ENCODE data around the gene RIPOR2. TPM values are rescaled to one million over a fixed set of nuclear protein-coding genes. Genes with fewer than 3 reads are reported as not detected.

The RIPOR2 gene
- total and polyA plus RNA-seq, 10 of the 15 experiments (the other 5 are each of a cell fraction or from before 2014, with no cell fraction given): 22.2 to 48.2 (median 34.7) TPM

GRCh38 chr6:24833711-24834386, 101.9 kb downstream of the RIPOR2 start:
- Histone ChIP-seq H3K9me3 (replicated peaks; ENCODE audit: control insufficient read depth, insufficient read depth, low read length) (no peaks in the 10 kb centered on the region), H3K27ac (ENCODE audit: control insufficient read depth, insufficient read depth) (no peak overlapping the region), H3K79me2 (ENCODE audit: control insufficient read depth, insufficient read depth, low read length) (no peaks in the 10 kb centered on the region), H2AFZ (ENCODE audit: control insufficient read depth, low read depth, low read length) (no peak overlapping the region), H3K4me1 (ENCODE audit: control insufficient read depth, insufficient read depth, low read length) (no peaks in the 10 kb centered on the region), H4K20me1 (ENCODE audit: control insufficient read depth, insufficient read depth) (no peaks in the 10 kb centered on the region), H3K9ac (ENCODE audit: control insufficient read depth, insufficient read depth, low read length) (no peak overlapping the region), H3K27me3 (replicated peaks in 1 of 2; ENCODE audit: control insufficient read depth in 2 of 2, insufficient read depth in 2 of 2, low read length in 1 of 2) (no peaks in the 10 kb centered on the region), H3K4me3 (no peak overlapping the region), H3K4me2 (ENCODE audit: control insufficient read depth, insufficient read depth) (no peak overlapping the region), H3K36me3 (ENCODE audit: control insufficient read depth in 2 of 2, insufficient read depth in 2 of 2, low read length in 1 of 2) (no peaks in the 10 kb centered on the region; a peak in 1 of 4 replicates)
- intact Hi-C loops (cut with micrococcal nuclease; ENCODE audit: unreplicated experiment): no loop called here
- 94% methylated on average over 4 of the region's 4 CpGs for WGBS (ENCODE audit: insufficient coverage, insufficient replicate concordance, low lambda C conversion rate, missing lambda C conversion rate)
- ChIA-PET SMC1A (ENCODE audit: uncharacterized antibody, unreplicated experiment) (interaction anchor here (1.0 to 1.5 kb wide), 3 partner anchors 9 to 237 kb away, joined by 3 to 4 read pairs (median 3); no protein-coding TSS in a partner anchor), POLR2A (interaction anchor here (0.6 to 1.4 kb wide), 3 partner anchors 14 to 260 kb away, joined by 3 to 6 read pairs (median 3); no protein-coding TSS in a partner anchor), RAD21 (ENCODE audit: unreplicated experiment) (no interaction called here), CTCF (interaction anchor here (1.0 to 1.6 kb wide), 3 partner anchors 158 to 237 kb away, joined by 3 to 5 read pairs (median 3); no protein-coding TSS in a partner anchor)
- ATAC-seq (no peak), FAIRE-seq (no peak), DNase-seq (ENCODE audit: low read depth, low spot score) (no peak)
- TF ChIP-seq GABPA (IDR thresholded peaks at IDR 0.05; ENCODE audit: low read depth) (no peak), RUNX3 (IDR thresholded peaks at IDR 0.05; ENCODE audit: low read length) (peak; percentile 28)
- no TSS peak for BruUV-seq (replicated peaks)
- in situ Hi-C loops (cut with MboI): no loop called here

GRCh38 chr6:24832794-24833193, 103.0 kb downstream of the RIPOR2 start:
- Histone ChIP-seq H3K4me3 (no peak overlapping the region), H3K9me3 (replicated peaks; ENCODE audit: control insufficient read depth, insufficient read depth, low read length) (no peaks in the 10 kb centered on the region), H4K20me1 (ENCODE audit: control insufficient read depth, insufficient read depth) (no peaks in the 10 kb centered on the region), H3K4me2 (ENCODE audit: control insufficient read depth, insufficient read depth) (no peak overlapping the region), H3K36me3 (ENCODE audit: control insufficient read depth in 2 of 2, insufficient read depth in 2 of 2, low read length in 1 of 2) (no peaks in the 10 kb centered on the region; a peak in 2 of 4 replicates), H3K27me3 (replicated peaks in 1 of 2; ENCODE audit: control insufficient read depth in 2 of 2, insufficient read depth in 2 of 2, low read length in 1 of 2) (no peaks in the 10 kb centered on the region), H2AFZ (ENCODE audit: control insufficient read depth, low read depth, low read length) (no peak overlapping the region), H3K79me2 (ENCODE audit: control insufficient read depth, insufficient read depth, low read length) (no peaks in the 10 kb centered on the region), H3K27ac (ENCODE audit: control insufficient read depth, insufficient read depth) (no peak overlapping the region), H3K9ac (ENCODE audit: control insufficient read depth, insufficient read depth, low read length) (no peak overlapping the region), H3K4me1 (ENCODE audit: control insufficient read depth, insufficient read depth, low read length) (no peaks in the 10 kb centered on the region)
- DNase-seq (ENCODE audit: low read depth, low spot score) (no peak), ATAC-seq (no peak), FAIRE-seq (no peak)
- POLR2A ChIA-PET: no interaction called here
- BruUV-seq (replicated peaks): no TSS peak
- WGBS (ENCODE audit: insufficient coverage, insufficient replicate concordance, low lambda C conversion rate, missing lambda C conversion rate): 100% methylated on average over 1 of the region's 1 CpG
- RAD21 ChIA-PET (ENCODE audit: unreplicated experiment): no interaction called here
- CTCF ChIA-PET: interaction anchor here (1.0 kb wide), 1 partner anchor 159 kb away, joined by 5 read pairs; no protein-coding TSS in a partner anchor
- in situ Hi-C loops (cut with MboI) (no loop called here), intact Hi-C loops (cut with micrococcal nuclease; ENCODE audit: unreplicated experiment) (no loop called here)
- SMC1A ChIA-PET (ENCODE audit: uncharacterized antibody, unreplicated experiment): interaction anchor here (1.2 to 1.5 kb wide), 3 partner anchors 25 to 238 kb away, joined by 3 to 4 read pairs (median 3); no protein-coding TSS in a partner anchor
- TF ChIP-seq EED (IDR thresholded peaks at IDR 0.05; ENCODE audit: low read depth) (no peak), GATAD2B (conservative IDR thresholded peaks at IDR 0.05; ENCODE audit: low read depth) (no peak), GABPA (IDR thresholded peaks at IDR 0.05; ENCODE audit: low read depth) (no peak), E2F8 (IDR thresholded peaks at IDR 0.05; ENCODE audit: low read depth, partially characterized antibody) (no peak), NBN (IDR thresholded peaks at IDR 0.05) (no peak), USF2 (IDR thresholded peaks at IDR 0.05; ENCODE audit: borderline replicate concordance, low read depth, low read length) (no peak), ZNF622 (IDR thresholded peaks at IDR 0.05) (no peak), SUZ12 (IDR thresholded peaks at IDR 0.05; ENCODE audit: unreplicated experiment) (no peak), DPF2 (IDR thresholded peaks at IDR 0.05) (no peak), EP300 (IDR thresholded peaks at IDR 0.05; ENCODE audit: borderline replicate concordance in 1 of 2, control insufficient read depth in 1 of 2, low read depth in 2 of 2, low read length in 2 of 2) (no peak)
